ENCODE measurements around the gene NPAS2.

The NPAS2 gene

GRCh38 chr2:100940766-100941645 lies 121.1 kb downstream of the NPAS2 start:
- H3K4me1 ChIP-seq (ENCODE audit: control insufficient read depth, insufficient read depth, low read length), result no peaks in the 10 kb centered on the region
- H3K9ac ChIP-seq (ENCODE audit: low read length in 2 of 2), result no peak overlapping the region
- no peaks in the 10 kb centered on the region for H3K27me3 ChIP-seq (ENCODE audit: control insufficient read depth in 1 of 2, insufficient read depth in 2 of 2, low read length in 2 of 2)
- no peak overlapping the region for H3K4me3 ChIP-seq (ENCODE audit: low read length in 2 of 2)
- H3K9me3 ChIP-seq (ENCODE audit: control insufficient read depth in 2 of 2, low read length in 2 of 2), result no peaks in the 10 kb centered on the region
- H3K27ac ChIP-seq (ENCODE audit: low read length), result no peak overlapping the region
- H3K36me3 ChIP-seq (ENCODE audit: control insufficient read depth in 2 of 2, insufficient read depth in 2 of 2, low read length in 2 of 2), result peaks cover 0 to 21% of the 10 kb centered on the region in 2 donors

DNA sequence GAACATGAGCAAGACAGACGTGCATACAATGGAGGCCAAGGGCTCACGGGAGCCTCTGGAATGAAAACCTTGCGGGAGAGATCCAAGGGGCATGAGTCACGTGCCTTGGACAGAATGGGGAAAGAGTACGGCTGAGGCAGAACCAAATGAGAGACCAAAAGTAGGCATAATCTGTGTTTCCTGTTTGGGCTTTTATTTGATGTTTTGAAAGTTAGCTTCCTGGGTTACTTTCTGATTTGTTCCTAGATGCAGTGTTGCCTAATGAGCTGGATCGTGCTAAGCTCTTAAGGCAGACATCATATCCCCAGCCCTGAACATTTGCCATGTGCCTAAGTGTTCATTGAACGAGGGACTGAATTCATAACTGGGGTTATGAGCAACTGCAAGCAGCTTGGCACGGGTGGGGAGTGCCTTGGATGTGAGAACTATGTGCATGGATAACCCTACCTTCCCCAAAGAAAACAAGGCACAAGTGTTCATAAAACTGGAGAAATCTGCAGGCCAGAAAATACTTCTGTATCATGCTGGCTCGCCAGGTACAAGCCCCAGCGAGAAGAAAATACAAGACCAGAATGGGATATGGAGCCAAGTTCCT lies 121.8 kb downstream of the NPAS2 start:
- no peak overlapping the region for H3K27ac ChIP-seq (ENCODE audit: low read length)
- H3K9ac ChIP-seq (ENCODE audit: low read length in 2 of 2), result no peak overlapping the region
- H3K4me3 ChIP-seq (ENCODE audit: low read length in 2 of 2), result no peak overlapping the region
- H3K36me3 ChIP-seq (ENCODE audit: control insufficient read depth in 2 of 2, insufficient read depth in 2 of 2, low read length in 2 of 2), result peaks cover 0 to 19% of the 10 kb centered on the region in 2 donors
- H3K9me3 ChIP-seq (ENCODE audit: control insufficient read depth in 2 of 2, low read length in 2 of 2), result no peaks in the 10 kb centered on the region
- H3K4me1 ChIP-seq (ENCODE audit: control insufficient read depth, insufficient read depth, low read length), result no peaks in the 10 kb centered on the region
- no peaks in the 10 kb centered on the region for H3K27me3 ChIP-seq (ENCODE audit: control insufficient read depth in 1 of 2, insufficient read depth in 2 of 2, low read length in 2 of 2)

- Histone ChIP-seq H3K27ac (ENCODE audit: low read length) (no peak overlapping the region), H3K9ac (ENCODE audit: low read length in 2 of 2) (no peak overlapping the region), H3K4me1 (ENCODE audit: control insufficient read depth, insufficient read depth, low read length) (no peaks in the 10 kb centered on the region)
These were observed 124.9 kb downstream of the NPAS2 start for GRCh38 chr2:100944617-100945432.

DNA sequence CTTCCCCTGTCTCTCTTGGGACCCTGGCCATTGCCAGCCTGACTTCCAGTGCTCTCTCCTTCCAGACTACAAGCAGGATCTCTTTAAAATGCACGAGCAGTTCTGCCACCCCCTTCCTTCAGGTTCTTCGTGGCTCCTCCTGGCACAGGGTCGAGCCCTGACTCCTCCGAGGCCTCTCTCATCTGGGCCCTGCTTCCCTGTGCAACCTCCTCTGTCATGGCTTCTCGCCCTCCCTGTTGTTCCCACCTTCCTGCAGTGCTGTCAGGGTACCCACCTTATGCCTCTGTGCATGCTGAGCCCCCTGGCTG lies 125.4 kb downstream of the NPAS2 start:
- no peak overlapping the region for H3K9ac ChIP-seq (ENCODE audit: low read length in 2 of 2)
- H3K9me3 ChIP-seq (ENCODE audit: control insufficient read depth in 2 of 2, low read length in 2 of 2), result no peaks in the 10 kb centered on the region
- no peak overlapping the region for H3K4me3 ChIP-seq (ENCODE audit: low read length in 2 of 2)
- peaks cover 3 to 21% of the 10 kb centered on the region in 2 donors for H3K36me3 ChIP-seq (ENCODE audit: control insufficient read depth in 2 of 2, insufficient read depth in 2 of 2, low read length in 2 of 2)
- no peak overlapping the region for H3K27ac ChIP-seq (ENCODE audit: low read length)
- no peaks in the 10 kb centered on the region for H3K27me3 ChIP-seq (ENCODE audit: control insufficient read depth in 1 of 2, insufficient read depth in 2 of 2, low read length in 2 of 2)
- H3K4me1 ChIP-seq (ENCODE audit: control insufficient read depth, insufficient read depth, low read length), result no peaks in the 10 kb centered on the region

More at GRCh38 chr2:100944617-100945432, 124.9 kb downstream of the NPAS2 start:
- Histone ChIP-seq H3K4me3 (ENCODE audit: low read length in 2 of 2) (no peak overlapping the region), H3K27me3 (ENCODE audit: control insufficient read depth in 1 of 2, insufficient read depth in 2 of 2, low read length in 2 of 2) (no peaks in the 10 kb centered on the region), H3K36me3 (ENCODE audit: control insufficient read depth in 2 of 2, insufficient read depth in 2 of 2, low read length in 2 of 2) (peaks cover 3 to 17% of the 10 kb centered on the region in 2 donors), H3K9me3 (ENCODE audit: control insufficient read depth in 2 of 2, low read length in 2 of 2) (no peaks in the 10 kb centered on the region)

GRCh38 chr2:100945930-100946607 lies 126.1 kb downstream of the NPAS2 start:
- Histone ChIP-seq H3K9me3 (ENCODE audit: control insufficient read depth in 2 of 2, low read length in 2 of 2) (no peaks in the 10 kb centered on the region), H3K36me3 (ENCODE audit: control insufficient read depth in 2 of 2, insufficient read depth in 2 of 2, low read length in 2 of 2) (peaks cover 3 to 21% of the 10 kb centered on the region in 2 donors), H3K27me3 (ENCODE audit: control insufficient read depth in 1 of 2, insufficient read depth in 2 of 2, low read length in 2 of 2) (no peaks in the 10 kb centered on the region), H3K4me1 (ENCODE audit: control insufficient read depth, insufficient read depth, low read length) (no peaks in the 10 kb centered on the region), H3K9ac (ENCODE audit: low read length in 2 of 2) (no peak overlapping the region), H3K27ac (ENCODE audit: low read length) (no peak overlapping the region), H3K4me3 (ENCODE audit: low read length in 2 of 2) (no peak overlapping the region)

DNA sequence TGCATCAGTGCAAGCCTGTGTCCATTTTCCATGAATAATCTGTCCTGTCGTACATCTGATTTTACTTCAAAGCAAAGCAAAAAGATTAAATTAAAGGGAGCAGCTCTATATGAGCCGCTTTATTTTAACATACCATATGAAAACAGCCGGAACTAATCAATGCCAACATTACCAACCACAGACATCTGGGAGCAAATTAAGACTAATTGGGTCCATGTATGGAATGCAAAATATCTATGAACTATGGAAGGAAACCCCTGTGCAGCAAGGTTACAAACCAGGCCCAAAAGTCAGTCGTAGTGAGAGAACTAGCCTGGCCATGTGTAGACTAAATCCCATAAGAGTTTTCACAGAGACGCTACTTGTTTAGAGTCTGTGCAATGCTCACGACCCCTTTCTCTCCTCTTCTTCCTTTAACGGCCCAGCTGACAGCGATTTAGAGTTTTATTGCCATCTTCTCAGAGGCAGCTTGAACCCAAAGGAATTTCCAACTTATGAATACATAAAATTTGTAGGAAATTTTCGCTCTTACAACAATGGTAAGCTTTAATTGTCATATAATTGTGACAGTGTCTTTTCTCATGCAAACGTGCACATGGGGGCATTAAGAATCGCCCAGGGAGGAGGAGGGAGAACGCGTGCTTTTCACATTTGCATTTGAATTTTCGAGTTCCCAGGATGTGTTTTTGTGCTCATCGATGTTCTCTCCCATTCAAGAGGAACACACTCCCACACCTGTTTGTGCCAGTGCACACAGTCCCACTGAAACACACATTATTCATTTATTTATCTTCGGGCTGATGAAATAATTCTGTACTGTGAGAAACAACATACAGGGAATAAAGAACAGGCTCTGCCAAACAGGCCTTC lies 129.2 kb downstream of the NPAS2 start:
- H3K9ac ChIP-seq (ENCODE audit: low read length in 2 of 2), result no peak overlapping the region
- no peaks in the 10 kb centered on the region for H3K4me1 ChIP-seq (ENCODE audit: control insufficient read depth, insufficient read depth, low read length)
- H3K27ac ChIP-seq (ENCODE audit: low read length), result no peak overlapping the region
- no peaks in the 10 kb centered on the region for H3K27me3 ChIP-seq (ENCODE audit: control insufficient read depth in 1 of 2, insufficient read depth in 2 of 2, low read length in 2 of 2)
- H3K9me3 ChIP-seq (ENCODE audit: control insufficient read depth in 2 of 2, low read length in 2 of 2), result no peaks in the 10 kb centered on the region
- H3K36me3 ChIP-seq (ENCODE audit: control insufficient read depth in 2 of 2, insufficient read depth in 2 of 2, low read length in 2 of 2), result peaks cover 3 to 19% of the 10 kb centered on the region in 2 donors
- H3K4me3 ChIP-seq (ENCODE audit: low read length in 2 of 2), result no peak overlapping the region

GRCh38 chr2:100952512-100952911 lies 132.6 kb downstream of the NPAS2 start:
- H3K4me1 ChIP-seq (ENCODE audit: control insufficient read depth, insufficient read depth, low read length), result no peaks in the 10 kb centered on the region
- H3K27me3 ChIP-seq (ENCODE audit: control insufficient read depth in 1 of 2, insufficient read depth in 2 of 2, low read length in 2 of 2), result no peaks in the 10 kb centered on the region
- H3K9ac ChIP-seq (ENCODE audit: low read length in 2 of 2), result no peak overlapping the region
- H3K9me3 ChIP-seq (ENCODE audit: control insufficient read depth in 2 of 2, low read length in 2 of 2), result no peaks in the 10 kb centered on the region
- no peak overlapping the region for H3K27ac ChIP-seq (ENCODE audit: low read length)
- no peak overlapping the region for H3K4me3 ChIP-seq (ENCODE audit: low read length in 2 of 2)
- peaks cover 3 to 13% of the 10 kb centered on the region in 2 donors for H3K36me3 ChIP-seq (ENCODE audit: control insufficient read depth in 2 of 2, insufficient read depth in 2 of 2, low read length in 2 of 2)

DNA sequence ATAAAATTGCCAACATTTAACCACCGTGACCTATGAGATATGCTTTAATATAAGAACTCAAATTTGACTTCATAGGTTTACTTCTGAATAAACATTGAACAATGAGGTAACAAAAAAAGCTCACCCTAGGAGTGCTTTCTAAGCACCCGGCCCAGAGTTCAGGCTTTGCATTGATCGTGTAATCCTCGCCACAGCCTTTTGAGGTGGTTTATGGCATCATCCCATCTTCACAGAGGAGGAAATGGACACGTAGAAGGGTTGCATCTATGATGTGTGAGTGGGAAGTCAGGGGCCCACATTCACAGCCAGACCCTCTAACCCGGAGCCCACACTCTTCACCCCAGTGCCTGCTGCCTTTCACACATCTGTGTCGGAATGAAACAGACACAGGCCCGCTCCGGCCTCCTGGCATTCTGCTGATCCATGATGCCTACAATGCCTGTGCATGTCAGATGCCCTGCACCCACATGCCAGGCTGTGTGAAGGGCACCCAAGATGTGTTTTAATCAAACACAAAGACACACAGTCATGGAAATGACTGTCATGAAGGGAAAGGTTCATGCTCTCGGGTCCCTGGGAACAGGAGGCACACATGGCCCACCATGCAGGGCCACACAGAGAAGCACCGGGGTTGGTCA lies 133.6 kb downstream of the NPAS2 start:
- H3K27me3 ChIP-seq (ENCODE audit: control insufficient read depth in 1 of 2, insufficient read depth in 2 of 2, low read length in 2 of 2), result no peaks in the 10 kb centered on the region
- H3K27ac ChIP-seq (ENCODE audit: low read length), result no peak overlapping the region
- no peak overlapping the region for H3K9ac ChIP-seq (ENCODE audit: low read length in 2 of 2)
- H3K4me3 ChIP-seq (ENCODE audit: low read length in 2 of 2), result no peak overlapping the region
- H3K36me3 ChIP-seq (ENCODE audit: control insufficient read depth in 2 of 2, insufficient read depth in 2 of 2, low read length in 2 of 2), result peaks cover 3 to 13% of the 10 kb centered on the region in 2 donors
- H3K9me3 ChIP-seq (ENCODE audit: control insufficient read depth in 2 of 2, low read length in 2 of 2), result no peaks in the 10 kb centered on the region
- H3K4me1 ChIP-seq (ENCODE audit: control insufficient read depth, insufficient read depth, low read length), result peaks cover 8% of the 10 kb centered on the region

DNA sequence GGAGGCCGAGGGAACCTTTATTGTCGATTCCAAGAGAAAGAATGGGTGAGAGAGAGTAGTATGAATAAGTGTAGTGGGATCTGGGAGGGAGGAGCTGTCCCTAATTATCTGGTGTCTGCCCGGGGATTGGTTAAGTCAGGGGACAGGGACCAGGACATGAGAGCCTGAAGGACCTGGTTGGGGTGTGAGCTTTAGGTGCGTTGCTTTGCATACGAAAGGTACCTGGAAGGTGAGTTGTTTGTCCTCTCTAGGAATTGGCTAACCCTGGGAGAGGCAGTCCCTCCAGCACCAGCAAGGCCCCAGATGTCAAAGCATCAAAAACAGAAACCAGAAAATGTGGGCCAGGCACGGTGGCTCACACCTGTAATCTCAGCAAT lies 134.1 kb downstream of the NPAS2 start:
- Histone ChIP-seq H3K9ac (ENCODE audit: low read length in 2 of 2) (no peak overlapping the region), H3K9me3 (ENCODE audit: control insufficient read depth in 2 of 2, low read length in 2 of 2) (no peaks in the 10 kb centered on the region), H3K4me3 (ENCODE audit: low read length in 2 of 2) (no peak overlapping the region), H3K4me1 (ENCODE audit: control insufficient read depth, insufficient read depth, low read length) (peaks cover 8% of the 10 kb centered on the region), H3K27ac (ENCODE audit: low read length) (no peak overlapping the region), H3K36me3 (ENCODE audit: control insufficient read depth in 2 of 2, insufficient read depth in 2 of 2, low read length in 2 of 2) (peaks cover 3 to 10% of the 10 kb centered on the region in 2 donors), H3K27me3 (ENCODE audit: control insufficient read depth in 1 of 2, insufficient read depth in 2 of 2, low read length in 2 of 2) (no peaks in the 10 kb centered on the region)
